HepG2 (cell line): ENCODE results near the gene GALR2. TPM values are rescaled to one million over a fixed set of nuclear protein-coding genes. Genes with fewer than 3 reads are reported as not detected.
A peak's percentile ranks its signal among the peaks of the same experiment; 100 is the strongest.

Experiments used
- AKNA ChIP-seq: sonication (generic); formaldehyde crosslinking; IDR thresholded peaks from 2 replicates; pipeline ENCODE4 v1.4.0; 2020; ENCODE audit warnings: missing genetic modification reagents, borderline replicate concordance
- ARID2 ChIP-seq: sonication (generic); formaldehyde crosslinking; IDR thresholded peaks from 2 replicates; pipeline ENCODE4 v1.8.1; 2022; ENCODE audit warnings: mild to moderate bottlenecking, missing genetic modification reagents, borderline replicate concordance
- ATF7-NPFF ChIP-seq: sonication (generic); formaldehyde crosslinking; IDR thresholded peaks from 2 replicates; pipeline ENCODE4 v1.8.1; 2023; ENCODE audit warnings: mild to moderate bottlenecking, low read depth, missing genetic modification reagents, moderate library complexity
- HOXA9 ChIP-seq: sonication (generic); formaldehyde crosslinking; IDR thresholded peaks from 2 replicates; pipeline ENCODE4 v1.8.1; 2022; ENCODE audit warnings: missing genetic modification reagents, mild to moderate bottlenecking, moderate library complexity, borderline replicate concordance
- KMT2A ChIP-seq: sonication (generic); formaldehyde crosslinking; IDR thresholded peaks from 2 replicates; pipeline ENCODE4 v1.4.0; 2020; ENCODE audit warnings: missing genetic modification reagents
- MYNN ChIP-seq: sonication (generic); formaldehyde crosslinking; IDR thresholded peaks from 2 replicates; pipeline ENCODE4 v1.4.0; 2020; ENCODE audit warnings: mild to moderate bottlenecking, low read depth, missing genetic modification reagents
- PRDM4 ChIP-seq: sonication (generic); formaldehyde crosslinking; IDR thresholded peaks from 2 replicates; pipeline ENCODE4 v1.9.0; 2021; ENCODE audit warnings: missing genetic modification reagents, borderline replicate concordance
- RAD51 ChIP-seq: fragments of 450-650 bp; IDR thresholded peaks from 2 replicates; pipeline ENCODE4 v1.6.1; 2016; ENCODE audit warnings: borderline replicate concordance
- RCOR2 ChIP-seq: IDR thresholded peaks from 2 replicates; pipeline ENCODE4 v1.6.1; 2016; ENCODE audit warnings: missing biosample characterization, missing genetic modification reagents
- RFX3 ChIP-seq: IDR thresholded peaks from 2 replicates; pipeline ENCODE4 v1.6.1; 2016; ENCODE audit warnings: missing biosample characterization, missing genetic modification reagents
- SRF ChIP-seq: IDR thresholded peaks from 2 replicates; pipeline ENCODE4 v1.6.1; 2011; ENCODE audit warnings: mild to moderate bottlenecking, low read depth, low read length, moderate library complexity
- TP53 ChIP-seq: sonication (generic); formaldehyde crosslinking; conservative IDR thresholded peaks from 2 replicates; pipeline ENCODE4 v1.4.0; 2020; ENCODE audit warnings: missing genetic modification reagents
- TRIM22 ChIP-seq: fragments of 450-650 bp; IDR thresholded peaks from 2 replicates; pipeline ENCODE4 v1.6.1; 2017
- YEATS2 ChIP-seq: sonication (generic); formaldehyde crosslinking; IDR thresholded peaks from 2 replicates; pipeline ENCODE4 v1.4.0; 2020; ENCODE audit warnings: missing genetic modification reagents, borderline replicate concordance
- ZNF280B ChIP-seq: sonication (generic); formaldehyde crosslinking; IDR thresholded peaks from 2 replicates; pipeline ENCODE4 v1.5.0; 2020; ENCODE audit warnings: missing genetic modification reagents, mild to moderate bottlenecking, borderline replicate concordance
- ZNF468 ChIP-seq: sonication (generic); formaldehyde crosslinking; IDR thresholded peaks from 2 replicates; pipeline ENCODE4 v1.8.0; 2022; ENCODE audit warnings: mild to moderate bottlenecking, moderate library complexity, missing genetic modification reagents
- ZNF589 ChIP-seq: sonication (generic); formaldehyde crosslinking; conservative IDR thresholded peaks from 2 replicates; pipeline ENCODE4 v1.8.0; 2022; ENCODE audit warnings: mild to moderate bottlenecking, moderate library complexity, missing genetic modification reagents
- ZNF652 ChIP-seq: IDR thresholded peaks from 2 replicates; pipeline ENCODE4 v1.6.1; 2016; ENCODE audit warnings: low read depth, borderline replicate concordance
- ZNF782 ChIP-seq: sonication (generic); formaldehyde crosslinking; IDR thresholded peaks from 2 replicates; pipeline ENCODE4 v1.4.0; 2020; ENCODE audit warnings: missing genetic modification reagents, mild to moderate bottlenecking, borderline replicate concordance
- polyA plus RNA-seq, 8 experiments: library from polyadenylated mRNA; depleted of rRNA in 3 of 8; stranded (reverse) in 7 of 8; unstranded in 1 of 8; fragments of >200 nt; fragmentation: Illumina TruSeq in 4 of 8; extraction: Trizol in 4 of 8; gene quantifications; 2 replicates each; pipeline versions ENCODE4 v1.2.1 to v1.2.3, GENCODE V29; 2011 to 2016; ENCODE audit warnings: low read depth in 4 of 8, missing spikeins in 1 of 8, mixed read lengths in 1 of 8; ENCODE audit not compliant: insufficient read depth in 1 of 8
- total RNA-seq, 5 experiments: library from RNA; depleted of rRNA; stranded (reverse); fragments of >200 nt; fragmentation: Illumina TruSeq; extraction: Trizol; gene quantifications; 2 replicates each; pipeline ENCODE4 v1.2.3, GENCODE V29; 2016; ENCODE audit warnings: low read depth in 1 of 5

Gene GALR2
- total and polyA plus RNA-seq, 2 of the 13 experiments (the other 11 are each of a cell fraction or from before 2014, with no cell fraction given), result 0.48 to 0.58 TPM

GRCh38 chr17:76072148-76072858 lies 2.3 kb upstream of the GALR2 start, which contains the start of gene SRP68 (continued):
- no peak for TF ChIP-seq AKNA (CRISPR knock-in tag)
- TF ChIP-seq ARID2 (CRISPR knock-in tag), result no peak
- TF ChIP-seq ZNF280B (CRISPR knock-in tag), result peak; percentile 75; the same call in 1 of the 2 replicates
- TF ChIP-seq MYNN (CRISPR knock-in tag), result peak; percentile 30; the same call in 1 of the 2 replicates
- TF ChIP-seq ZNF468 (CRISPR knock-in tag), result no peak; the same call in 1 of the 2 replicates
- no peak for TF ChIP-seq ZNF652 (CRISPR knock-in tag)
- no peak for TF ChIP-seq RCOR2 (CRISPR knock-in tag)
- TF ChIP-seq TP53 (CRISPR knock-in tag), result no peak
- TF ChIP-seq ZNF589 (CRISPR knock-in tag), result 0 out of 2 replicates have a peak, but pooled peaks have one; percentile 74
- peak; percentile 96; the same call in 1 of the 2 replicates for TF ChIP-seq HOXA9
- peak; percentile 98 for TF ChIP-seq ATF7-NPFF
- peak; percentile 96 for TF ChIP-seq KMT2A (CRISPR knock-in tag)
- TF ChIP-seq TRIM22, result no peak
- no peak for TF ChIP-seq PRDM4 (CRISPR knock-in tag)
- TF ChIP-seq ZNF782 (CRISPR knock-in tag), result 0 out of 2 replicates have a peak, but pooled peaks have one; percentile 2
- no peak for TF ChIP-seq RFX3 (CRISPR knock-in tag)
- no peak for TF ChIP-seq SRF
- TF ChIP-seq YEATS2 (CRISPR knock-in tag), result peak; percentile 96
- no peak for TF ChIP-seq RAD51
